GM20000 (cell line): ENCODE measurements around the gene STX3.

Source experiments
- DNase-seq: peaks from one replicate; pipeline ENCODE4 v3.0.0; 2012; ENCODE audit warnings: low spot score
- TF ChIP-seq, protein P1 (sequence below): IDR thresholded peaks from 2 replicates; pipeline ENCODE4 v1.5.1; 2012; ENCODE audit warnings: mild to moderate bottlenecking, control low read depth; ENCODE audit errors: extremely low read depth, missing control alignments

Gene STX3

GRCh38 chr11:59754859-59755700, at the start of gene STX3:
Gene STX3 (plus strand): TSS chr11:59755376. CDS start chr11:59755606, 230 bp downstream.
- TF ChIP-seq, protein P1, sequence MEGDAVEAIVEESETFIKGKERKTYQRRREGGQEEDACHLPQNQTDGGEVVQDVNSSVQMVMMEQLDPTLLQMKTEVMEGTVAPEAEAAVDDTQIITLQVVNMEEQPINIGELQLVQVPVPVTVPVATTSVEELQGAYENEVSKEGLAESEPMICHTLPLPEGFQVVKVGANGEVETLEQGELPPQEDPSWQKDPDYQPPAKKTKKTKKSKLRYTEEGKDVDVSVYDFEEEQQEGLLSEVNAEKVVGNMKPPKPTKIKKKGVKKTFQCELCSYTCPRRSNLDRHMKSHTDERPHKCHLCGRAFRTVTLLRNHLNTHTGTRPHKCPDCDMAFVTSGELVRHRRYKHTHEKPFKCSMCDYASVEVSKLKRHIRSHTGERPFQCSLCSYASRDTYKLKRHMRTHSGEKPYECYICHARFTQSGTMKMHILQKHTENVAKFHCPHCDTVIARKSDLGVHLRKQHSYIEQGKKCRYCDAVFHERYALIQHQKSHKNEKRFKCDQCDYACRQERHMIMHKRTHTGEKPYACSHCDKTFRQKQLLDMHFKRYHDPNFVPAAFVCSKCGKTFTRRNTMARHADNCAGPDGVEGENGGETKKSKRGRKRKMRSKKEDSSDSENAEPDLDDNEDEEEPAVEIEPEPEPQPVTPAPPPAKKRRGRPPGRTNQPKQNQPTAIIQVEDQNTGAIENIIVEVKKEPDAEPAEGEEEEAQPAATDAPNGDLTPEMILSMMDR = no peak
- DNase-seq = peak; percentile 87

GRCh38 chr11:59706518-59707285, 48.5 kb upstream of the STX3 start:
- TF ChIP-seq, protein P1 = no peak
- no peak for DNase-seq

GRCh38 chr11:59707371-59707770, 47.8 kb upstream of the STX3 start:
- no peak for DNase-seq
- TF ChIP-seq, protein P1 = no peak

DNA sequence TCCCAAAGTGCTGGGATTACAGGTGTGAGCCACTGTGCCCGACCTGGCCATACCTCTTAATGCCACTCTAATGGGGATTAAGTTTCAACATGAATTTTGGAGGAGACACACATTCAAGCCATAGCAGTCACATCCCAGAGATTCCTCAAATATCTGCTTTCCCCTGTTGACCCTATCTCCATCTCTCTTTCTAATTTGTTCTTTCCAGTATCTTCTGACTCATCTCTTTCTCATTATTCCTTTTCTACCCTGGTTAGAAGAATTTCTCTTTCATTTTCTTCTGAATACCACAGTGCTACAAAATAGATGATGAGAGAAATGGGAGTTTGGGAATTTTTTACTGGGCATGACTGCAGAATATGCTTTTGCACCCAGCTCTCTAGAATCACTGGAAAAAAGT, 46.6 kb upstream of the STX3 start:
- TF ChIP-seq, protein P1 = no peak
- DNase-seq = no peak

DNA sequence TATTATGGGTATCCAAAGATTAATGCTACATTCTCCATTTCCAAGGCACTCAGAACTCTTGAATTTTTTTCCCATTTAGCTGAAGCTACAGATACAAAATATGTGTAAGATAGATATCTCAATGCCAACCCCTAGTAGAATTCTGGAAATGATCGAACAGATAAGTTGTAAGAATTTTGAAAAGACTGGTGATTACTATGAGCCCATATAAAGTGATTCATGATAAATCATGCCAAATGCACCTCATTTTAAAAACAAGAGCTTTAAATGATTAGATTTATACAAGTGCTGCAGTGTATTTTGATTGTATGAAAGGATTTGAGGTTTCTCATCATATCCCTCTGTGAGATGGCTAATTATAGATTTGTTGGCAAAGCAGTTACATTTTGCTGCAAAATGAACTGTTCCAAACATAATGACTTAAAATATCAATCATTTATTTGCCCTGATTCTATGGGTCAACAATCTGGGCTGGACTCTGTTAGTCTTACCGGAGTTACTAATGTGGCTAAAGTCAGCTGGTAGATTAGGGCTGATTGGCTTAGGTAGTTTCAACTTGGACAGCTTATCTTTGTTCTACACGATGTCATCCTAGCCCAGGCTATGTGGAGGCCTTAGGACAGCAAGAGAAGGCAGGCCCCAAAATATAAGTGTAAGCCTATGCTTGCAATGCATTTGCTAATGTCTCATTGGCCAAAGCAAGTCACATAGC, 44.9 kb upstream of the STX3 start:
- DNase-seq = no peak
- TF ChIP-seq, protein P1 = no peak

DNA sequence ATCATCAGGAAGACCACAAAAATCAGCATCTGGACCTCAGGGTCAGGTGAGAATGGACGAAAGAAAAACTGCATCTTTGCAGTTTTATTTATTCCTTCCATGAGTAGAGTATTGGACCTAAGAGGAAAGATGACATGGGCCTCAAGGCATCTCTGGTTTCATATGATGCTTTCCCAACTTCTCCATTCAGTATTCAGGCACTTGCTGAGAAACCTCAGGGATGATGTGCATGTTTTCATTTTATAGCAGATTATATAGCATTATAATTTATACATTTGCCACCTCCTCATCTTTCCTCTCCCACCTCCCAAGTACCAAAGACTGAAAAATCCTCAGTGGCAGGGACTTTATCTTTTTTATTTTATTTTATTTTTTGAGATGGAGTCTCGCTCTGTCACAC, 41.4 kb upstream of the STX3 start, which contains the start of gene OR10V1:
OR10V1 (minus strand) TSS at position 101 of the 400 bp plus-strand sequence; CDS start at position 101, 0 bp downstream.
- TF ChIP-seq, protein P1 = no peak
- no peak for DNase-seq
